Activated CD8-positive, alpha-beta memory T cell treated with anti-CD3 and anti-CD28 coated beads, Interleukin-2, amount 50 U/mL, for 48 hours (primary cell): ENCODE data around the gene KRT79.
"Not testable (repeated sequence)": the region's sequence is repeated elsewhere in the genome, so short reads cannot be mapped to it uniquely, and the experiment has no call there.

Source experiments
- DNase-seq: peaks from one replicate; pipeline ENCODE4 v3.0.0-alpha.2; 2020

KRT79 gene

GRCh38 chr12:52801773-52802172 is 32.3 kb downstream of the KRT79 start:
- no peak for DNase-seq

- no peak for DNase-seq
Observed at GRCh38 chr12:52800259-52800917, 33.7 kb downstream of the KRT79 start.

GRCh38 chr12:52799505-52800211 is 34.5 kb downstream of the KRT79 start:
- DNase-seq = no peak

- no peak for DNase-seq
Observed at GRCh38 chr12:52798671-52799504, 35.2 kb downstream of the KRT79 start.

GRCh38 chr12:52798003-52798670 is 36.0 kb downstream of the KRT79 start:
- DNase-seq = no peak

GRCh38 chr12:52797529-52797894 is 36.6 kb downstream of the KRT79 start:
- DNase-seq = no peak

GRCh38 chr12:52796839-52797528 is 37.1 kb downstream of the KRT79 start:
- no peak for DNase-seq

GRCh38 chr12:52796429-52796794 is 37.7 kb downstream of the KRT79 start:
- no peak for DNase-seq

GRCh38 chr12:52795694-52796428 is 38.2 kb downstream of the KRT79 start, which contains the start of gene KRT3:
Gene KRT3, minus strand, starts transcription at chr12:52796117. Its CDS starts 75 bp downstream, at chr12:52796042.
- DNase-seq = no peak

GRCh38 chr12:52795332-52795674 is 38.8 kb downstream of the KRT79 start:
- not testable (repeated sequence) for DNase-seq

GRCh38 chr12:52794479-52795331 is 39.4 kb downstream of the KRT79 start:
- no peak for DNase-seq

GRCh38 chr12:52792185-52793029 is 41.7 kb downstream of the KRT79 start:
- no peak for DNase-seq

GRCh38 chr12:52791271-52792184 is 42.6 kb downstream of the KRT79 start:
- no peak for DNase-seq

- no peak for DNase-seq
Observed at GRCh38 chr12:52790427-52791270, 43.5 kb downstream of the KRT79 start.

- no peak for DNase-seq
Observed at GRCh38 chr12:52789637-52790426, 44.3 kb downstream of the KRT79 start.

- DNase-seq = no peak
Observed at GRCh38 chr12:52788876-52789636, 45.1 kb downstream of the KRT79 start.
